Measurements from ENCODE around the gene FARSA.
A peak's percentile ranks its signal among the peaks of the same experiment; 100 is the strongest.
"Not testable (repeated sequence)": the region's sequence is repeated elsewhere in the genome, so short reads cannot be mapped to it uniquely, and the experiment has no call there.

Gene FARSA
- total RNA-seq, result 50.6 to 56.4 reads per million in 2 donors

GRCh38 chr19:12933287-12934072 lies at the start of gene FARSA:
Gene FARSA, minus strand, starts transcription at chr19:12933711. Its CDS starts 15 bp downstream, at chr19:12933696.
- peak; percentile 73 for DNase-seq

- DNase-seq, result no peak
These were observed 49.6 kb upstream of the FARSA start for GRCh38 chr19:12983091-12983490.

- DNase-seq, result no peak
These were observed 49.1 kb upstream of the FARSA start for GRCh38 chr19:12982648-12983047.

GRCh38 chr19:12979974-12980373 lies 46.5 kb upstream of the FARSA start:
- DNase-seq, result no peak

GRCh38 chr19:12976109-12976508 lies 42.6 kb upstream of the FARSA start:
- not testable (repeated sequence) for DNase-seq

GRCh38 chr19:12975221-12975741 lies 41.8 kb upstream of the FARSA start:
- DNase-seq, result no peak

GRCh38 chr19:12974301-12975220 lies 41.0 kb upstream of the FARSA start:
- DNase-seq, result no peak

GRCh38 chr19:12973236-12973635 lies 39.7 kb upstream of the FARSA start:
- DNase-seq, result no peak

- no peak for DNase-seq
These were observed 36.7 kb upstream of the FARSA start for GRCh38 chr19:12970070-12970820.

- no peak for DNase-seq
These were observed 35.9 kb upstream of the FARSA start, which contains the start of gene DAND5 for GRCh38 chr19:12969292-12969988. Gene DAND5, plus strand, starts transcription at chr19:12969576. Its CDS starts 85 bp downstream, at chr19:12969661.

GRCh38 chr19:12967907-12968306 lies 34.4 kb upstream of the FARSA start:
- no peak for DNase-seq

- no peak for DNase-seq
These were observed 32.3 kb upstream of the FARSA start for GRCh38 chr19:12965812-12966135.

- peak; percentile 51 for DNase-seq
These were observed 31.7 kb upstream of the FARSA start for GRCh38 chr19:12965017-12965811.

- DNase-seq, result no peak
These were observed 26.0 kb upstream of the FARSA start for GRCh38 chr19:12959481-12959880.

- not testable (repeated sequence) for DNase-seq
These were observed 24.0 kb upstream of the FARSA start for GRCh38 chr19:12957389-12957952.

- DNase-seq, result peak; percentile 60
These were observed 23.2 kb upstream of the FARSA start, which contains the start of gene GADD45GIP1 for GRCh38 chr19:12956446-12957388. Gene GADD45GIP1, minus strand, starts transcription at chr19:12957223. Its CDS starts 11 bp downstream, at chr19:12957212.

- no peak for DNase-seq
These were observed 22.5 kb upstream of the FARSA start for GRCh38 chr19:12955996-12956395.

- DNase-seq, result not testable (repeated sequence)
These were observed 22.1 kb upstream of the FARSA start for GRCh38 chr19:12955575-12955974.

- no peak for DNase-seq
These were observed 21.1 kb upstream of the FARSA start for GRCh38 chr19:12954612-12954962.
